ENCODE results near the gene LILRA5. TPM values are rescaled to one million over a fixed set of nuclear protein-coding genes. Genes with fewer than 3 reads are reported as not detected.
A peak's percentile ranks its signal among the peaks of the same experiment; 100 is the strongest.
"Not testable (repeated sequence)": the region's sequence is repeated elsewhere in the genome, so short reads cannot be mapped to it uniquely, and the experiment has no call there.

Gene LILRA5
- total RNA-seq, 1 experiment from 2014 or later = not detected

- DNase-seq (ENCODE audit: low spot score) = no peak
These were observed 37.0 kb downstream of the LILRA5 start for GRCh38 chr19:54275951-54276350.

GRCh38 chr19:54274516-54274915 lies 38.5 kb downstream of the LILRA5 start:
- not testable (repeated sequence) for DNase-seq (ENCODE audit: low spot score)

- no peak for DNase-seq (ENCODE audit: low spot score)
These were observed 39.1 kb downstream of the LILRA5 start for GRCh38 chr19:54273821-54274220.

- DNase-seq (ENCODE audit: low spot score) = not testable (repeated sequence)
These were observed 40.8 kb downstream of the LILRA5 start for GRCh38 chr19:54272181-54272580.

- not testable (repeated sequence) for DNase-seq (ENCODE audit: low spot score)
These were observed 41.4 kb downstream of the LILRA5 start for GRCh38 chr19:54271587-54271986.

GRCh38 chr19:54271106-54271505 lies 41.9 kb downstream of the LILRA5 start:
- DNase-seq (ENCODE audit: low spot score) = no peak

- no peak for DNase-seq (ENCODE audit: low spot score)
These were observed 44.0 kb downstream of the LILRA5 start for GRCh38 chr19:54268936-54269335.

GRCh38 chr19:54266133-54266532 lies 46.8 kb downstream of the LILRA5 start:
- peak; percentile 97 for DNase-seq (ENCODE audit: low spot score)

GRCh38 chr19:54262470-54262869 lies 50.5 kb downstream of the LILRA5 start:
- DNase-seq (ENCODE audit: low spot score) = no peak

- DNase-seq (ENCODE audit: low spot score) = no peak
These were observed 50.9 kb downstream of the LILRA5 start for GRCh38 chr19:54262066-54262465.

- no peak for DNase-seq (ENCODE audit: low spot score)
These were observed 55.9 kb downstream of the LILRA5 start, which contains the start of gene LILRB5 for GRCh38 chr19:54257116-54257480. LILRB5 (minus strand) TSS chr19:54257273; CDS start chr19:54257193, 80 bp downstream.

Small RNA genes within 50 kb of the gene (small RNA-seq; reads per million reads assigned to genes)
- gene AC245884.12 (not detected), gene MIR4752 (not detected), gene RNU6-1307P (not detected)

Other genes with a start within 250 kb of the LILRA5 start
- not detected in 2 replicates for gene VSTM1, start 249.3 kb downstream of the LILRA5 start, total RNA-seq (2014; rRNA removed; shearing (Covaris generic))
- gene TARM1, start 231.8 kb downstream of the LILRA5 start, total RNA-seq (2014; rRNA removed; shearing (Covaris generic)) = not detected in 2 replicates
- gene OSCAR, start 212.4 kb downstream of the LILRA5 start, total RNA-seq (2014; rRNA removed; shearing (Covaris generic)) = 0.05 TPM in 1 of 2 replicates, not detected in the other
- 133 and 176 TPM in 2 replicates for gene NDUFA3, start 210.3 kb downstream of the LILRA5 start, total RNA-seq (2014; rRNA removed; shearing (Covaris generic))
- 10.7 and 20.0 TPM in 2 replicates for gene TFPT, start 197.5 kb downstream of the LILRA5 start, total RNA-seq (2014; rRNA removed; shearing (Covaris generic))
- 157 and 165 TPM in 2 replicates for gene PRPF31, start 197.4 kb downstream of the LILRA5 start, total RNA-seq (2014; rRNA removed; shearing (Covaris generic))
- gene CNOT3, start 175.4 kb downstream of the LILRA5 start, total RNA-seq (2014; rRNA removed; shearing (Covaris generic)) = 38.9 and 40.0 TPM in 2 replicates
- gene LENG1, start 153.4 kb downstream of the LILRA5 start, total RNA-seq (2014; rRNA removed; shearing (Covaris generic)) = 12.9 and 14.9 TPM in 2 replicates
- gene TMC4, start 140.0 kb downstream of the LILRA5 start, total RNA-seq (2014; rRNA removed; shearing (Covaris generic)) = 22.5 and 45.3 TPM in 2 replicates
- 266 and 285 TPM in 2 replicates for gene MBOAT7, start 123.6 kb downstream of the LILRA5 start, total RNA-seq (2014; rRNA removed; shearing (Covaris generic))
- 234 and 255 TPM in 2 replicates for gene TSEN34, start 121.9 kb downstream of the LILRA5 start, total RNA-seq (2014; rRNA removed; shearing (Covaris generic))
- 4,595 and 4,707 TPM in 2 replicates for gene RPS9, start 112.3 kb downstream of the LILRA5 start, total RNA-seq (2014; rRNA removed; shearing (Covaris generic))
- gene LILRB3, start 90.2 kb downstream of the LILRA5 start, total RNA-seq (2014; rRNA removed; shearing (Covaris generic)) = not detected in 2 replicates
- gene LILRA6, start 70.4 kb downstream of the LILRA5 start, total RNA-seq (2014; rRNA removed; shearing (Covaris generic)) = not detected in 2 replicates
- 0.08 TPM in 1 of 2 replicates, not detected in the other for gene LILRB5, start 55.9 kb downstream of the LILRA5 start, total RNA-seq (2014; rRNA removed; shearing (Covaris generic))
- not detected in 2 replicates for gene LILRB2, start 32.1 kb downstream of the LILRA5 start, total RNA-seq (2014; rRNA removed; shearing (Covaris generic))
- not detected in 2 replicates for gene LILRA4, start 26.0 kb upstream of the LILRA5 start, total RNA-seq (2014; rRNA removed; shearing (Covaris generic))
- gene LAIR1, start 51.8 kb upstream of the LILRA5 start, total RNA-seq (2014; rRNA removed; shearing (Covaris generic)) = not detected in 2 replicates
- not detected in 2 replicates for gene TTYH1, start 102.3 kb upstream of the LILRA5 start, total RNA-seq (2014; rRNA removed; shearing (Covaris generic))
- gene LENG8, start 136.0 kb upstream of the LILRA5 start, total RNA-seq (2014; rRNA removed; shearing (Covaris generic)) = 153 TPM in 2 replicates
- gene LENG9, start 150.6 kb upstream of the LILRA5 start, total RNA-seq (2014; rRNA removed; shearing (Covaris generic)) = 40.2 and 46.4 TPM in 2 replicates
- 59.0 and 72.4 TPM in 2 replicates for gene CDC42EP5, start 160.1 kb upstream of the LILRA5 start, total RNA-seq (2014; rRNA removed; shearing (Covaris generic))
- gene LAIR2, start 189.7 kb upstream of the LILRA5 start, total RNA-seq (2014; rRNA removed; shearing (Covaris generic)) = not detected in 2 replicates